GM19351 (cell line): ENCODE results near the gene AKR1C8.
"Not testable (repeated sequence)": the region's sequence is repeated elsewhere in the genome, so short reads cannot be mapped to it uniquely, and the experiment has no call there.

Experiments used
- ATAC-seq: cut with Tn5 transposase; IDR thresholded peaks from one replicate; pipeline ENCODE4 v1.9.1; 2021; ENCODE audit warnings: mild to moderate bottlenecking, moderate library complexity; ENCODE audit not compliant: unreplicated experiment

The AKR1C8 gene

DNA sequence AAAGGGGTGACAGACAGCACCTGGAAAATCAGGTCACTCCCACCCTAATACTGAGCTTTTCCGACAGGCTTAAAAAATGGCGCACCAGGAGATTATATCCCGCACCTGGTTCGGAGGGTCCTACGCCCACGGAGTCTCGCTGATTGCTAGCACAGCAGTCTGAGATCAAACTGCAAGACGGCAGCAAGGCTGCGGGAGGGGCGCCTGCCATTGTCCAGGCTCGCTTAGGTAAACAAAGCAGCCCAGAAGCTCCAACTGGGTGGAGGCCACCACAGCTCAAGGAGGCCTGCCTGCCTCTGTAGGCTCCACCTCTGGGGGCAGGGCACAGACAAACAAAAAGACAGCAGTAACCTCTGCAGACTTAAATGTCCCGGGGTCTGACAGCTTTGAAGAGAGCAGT is 75.1 kb downstream of the AKR1C8 start:
- not testable (repeated sequence) for ATAC-seq

DNA sequence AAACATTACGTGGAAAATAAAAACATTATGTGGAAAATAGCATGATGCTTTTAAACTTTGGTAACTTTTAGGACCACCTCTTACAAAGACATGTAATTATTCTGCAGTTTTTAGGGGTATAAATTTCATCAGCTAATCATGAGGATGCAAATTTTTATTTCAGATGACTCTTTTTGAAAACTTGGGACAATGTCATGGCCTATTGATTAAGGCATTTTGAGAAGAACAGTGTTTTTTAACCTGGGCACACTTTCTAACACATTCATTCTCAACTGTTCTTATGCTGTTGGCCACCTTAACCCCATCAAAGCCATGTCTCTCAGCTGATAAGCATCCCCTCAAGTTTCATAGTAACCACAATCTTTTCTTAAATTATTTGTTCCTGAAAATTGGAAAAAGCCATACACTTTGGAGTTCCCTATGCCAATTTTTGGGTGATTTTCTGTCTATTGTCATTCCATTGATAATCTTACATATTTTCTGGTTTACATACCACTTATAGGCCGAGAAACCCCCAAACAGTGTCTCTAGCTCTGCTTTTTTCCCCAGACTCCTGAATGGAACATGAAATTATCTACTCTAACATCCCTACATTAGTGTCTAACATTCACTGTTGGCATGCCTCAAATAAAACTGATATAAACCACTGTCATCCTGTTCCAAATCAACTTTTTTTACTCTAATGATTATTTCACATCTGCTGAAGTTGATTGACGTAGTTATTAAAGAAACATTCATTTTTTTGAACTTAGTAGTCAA is 76.1 kb downstream of the AKR1C8 start:
- no peak for ATAC-seq

DNA sequence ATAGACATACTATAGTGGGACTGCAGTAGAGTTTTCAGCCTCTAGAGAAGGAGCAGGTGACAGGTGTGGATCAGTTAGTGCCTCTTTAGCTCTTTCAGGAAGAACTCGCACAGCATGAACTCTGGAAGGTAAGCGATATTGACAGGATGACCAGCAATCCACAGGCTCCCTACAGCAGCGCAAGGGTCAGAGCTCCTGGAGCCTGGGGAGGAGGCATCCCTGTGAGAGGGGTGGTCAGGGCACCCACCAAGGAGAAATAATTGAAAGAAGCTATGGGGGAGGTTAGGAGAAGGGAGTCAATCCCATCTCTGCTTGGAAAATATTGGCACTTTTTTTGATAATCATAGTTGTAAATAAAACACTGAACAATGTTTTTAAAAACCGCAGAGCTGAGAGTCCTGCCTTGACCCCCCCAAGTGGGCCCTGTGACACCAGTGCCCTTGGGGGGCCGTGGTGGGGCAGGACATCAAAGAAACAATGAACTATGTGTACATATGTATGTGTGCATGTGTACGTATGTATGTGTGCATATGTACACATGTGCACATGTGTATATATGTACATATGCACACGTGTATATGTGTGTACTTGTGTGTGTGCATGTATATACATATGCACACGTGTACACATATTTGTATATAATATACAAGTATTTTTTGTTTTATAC is 77.0 kb downstream of the AKR1C8 start:
- no peak for ATAC-seq

DNA sequence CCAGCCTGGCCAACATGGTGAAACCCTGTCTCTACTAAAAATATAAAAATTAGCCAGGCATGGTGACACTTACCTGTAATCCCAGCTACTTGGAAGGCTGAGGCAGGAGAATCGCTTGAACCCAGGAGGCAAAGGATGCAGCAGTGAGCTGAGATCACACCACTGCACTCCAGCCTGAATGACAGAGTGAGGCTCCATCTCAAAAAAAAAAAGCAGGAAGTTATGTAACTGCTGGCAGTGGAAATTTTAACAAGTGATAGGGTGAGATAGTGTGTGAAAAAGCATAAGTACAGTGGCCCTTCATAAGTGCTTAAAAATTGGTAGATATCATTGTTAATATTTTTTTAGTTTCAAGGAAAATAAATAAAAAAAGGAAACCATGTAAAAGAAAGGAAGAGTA is 78.4 kb downstream of the AKR1C8 start:
- no peak for ATAC-seq

DNA sequence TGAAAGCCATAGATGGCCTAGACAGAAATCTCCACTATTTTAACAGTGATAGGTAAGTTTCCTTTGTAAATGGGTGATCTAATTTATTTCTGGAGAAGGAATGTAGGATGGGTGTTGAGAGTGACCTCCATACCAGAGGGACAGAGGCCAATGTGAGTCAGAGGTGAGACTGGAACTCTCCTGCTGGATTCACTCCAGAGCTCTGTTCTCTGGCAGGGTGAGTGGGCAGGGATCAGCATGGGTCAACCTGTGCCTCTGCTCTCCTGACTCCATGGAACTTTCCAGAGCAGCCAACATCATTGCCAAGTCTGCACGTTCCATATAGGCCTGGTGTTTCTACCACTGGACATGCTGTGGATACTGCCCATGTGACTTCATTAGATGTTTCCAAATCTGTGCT is 79.3 kb downstream of the AKR1C8 start:
- ATAC-seq, result no peak
